DND-41 (cell line): ENCODE measurements around the gene PCBP1.

Source experiments
- EZH2 ChIP-seq: IDR thresholded peaks from 3 replicates; pipeline ENCODE4 v1.6.1; 2012; ENCODE audit warnings: borderline replicate concordance, low read depth, mild to moderate bottlenecking, moderate library complexity, low read length, inconsistent platforms; ENCODE audit not compliant: severe bottlenecking
- TF ChIP-seq, protein P1 (sequence below): IDR thresholded peaks from 2 replicates; pipeline ENCODE4 v1.5.1; 2012; ENCODE audit warnings: borderline replicate concordance, low read length, moderate library complexity, mild to moderate bottlenecking; ENCODE audit not compliant: poor library complexity, severe bottlenecking; ENCODE audit errors: extremely low read depth

DNA sequence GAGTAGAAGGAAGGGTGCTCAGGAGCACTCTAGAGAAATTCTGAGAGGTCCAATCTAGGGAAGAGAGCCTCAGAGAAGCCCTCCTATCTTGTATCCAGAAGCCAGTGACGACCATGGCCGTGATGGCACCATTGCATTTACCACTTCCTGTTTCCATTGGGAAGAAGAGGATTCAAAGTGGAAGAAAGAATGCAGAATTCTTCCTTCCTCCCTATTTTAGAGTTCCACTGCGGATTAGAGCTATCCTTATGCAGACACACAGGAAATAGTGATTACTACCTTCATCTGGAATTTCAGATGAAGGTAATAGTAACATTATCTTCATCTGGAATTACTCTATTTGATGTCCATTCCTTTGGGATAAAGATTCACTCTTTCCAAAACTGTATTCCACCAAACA is 45.6 kb upstream of the PCBP1 start:
- TF ChIP-seq, protein P1, sequence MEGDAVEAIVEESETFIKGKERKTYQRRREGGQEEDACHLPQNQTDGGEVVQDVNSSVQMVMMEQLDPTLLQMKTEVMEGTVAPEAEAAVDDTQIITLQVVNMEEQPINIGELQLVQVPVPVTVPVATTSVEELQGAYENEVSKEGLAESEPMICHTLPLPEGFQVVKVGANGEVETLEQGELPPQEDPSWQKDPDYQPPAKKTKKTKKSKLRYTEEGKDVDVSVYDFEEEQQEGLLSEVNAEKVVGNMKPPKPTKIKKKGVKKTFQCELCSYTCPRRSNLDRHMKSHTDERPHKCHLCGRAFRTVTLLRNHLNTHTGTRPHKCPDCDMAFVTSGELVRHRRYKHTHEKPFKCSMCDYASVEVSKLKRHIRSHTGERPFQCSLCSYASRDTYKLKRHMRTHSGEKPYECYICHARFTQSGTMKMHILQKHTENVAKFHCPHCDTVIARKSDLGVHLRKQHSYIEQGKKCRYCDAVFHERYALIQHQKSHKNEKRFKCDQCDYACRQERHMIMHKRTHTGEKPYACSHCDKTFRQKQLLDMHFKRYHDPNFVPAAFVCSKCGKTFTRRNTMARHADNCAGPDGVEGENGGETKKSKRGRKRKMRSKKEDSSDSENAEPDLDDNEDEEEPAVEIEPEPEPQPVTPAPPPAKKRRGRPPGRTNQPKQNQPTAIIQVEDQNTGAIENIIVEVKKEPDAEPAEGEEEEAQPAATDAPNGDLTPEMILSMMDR, result no peak
- no peak for TF ChIP-seq EZH2
